Ishikawa (cell line): Measurements from ENCODE around the gene CD248.

Source experiments
- CEBPB ChIP-seq: IDR thresholded peaks from 2 replicates; pipeline ENCODE4 v1.6.1; 2012
- CREB1 ChIP-seq: IDR thresholded peaks from 2 replicates; pipeline ENCODE4 v1.6.1; 2012; ENCODE audit warnings: low read depth
- EGR1 ChIP-seq: IDR thresholded peaks from 2 replicates; pipeline ENCODE4 v1.6.1; 2012
- EP300 ChIP-seq: IDR thresholded peaks from 2 replicates; pipeline ENCODE4 v1.6.1; 2012; ENCODE audit warnings: borderline replicate concordance
- FOXM1 ChIP-seq: IDR thresholded peaks from 2 replicates; pipeline ENCODE4 v1.6.1; 2012; ENCODE audit warnings: low read depth, borderline replicate concordance
- NFIC ChIP-seq: IDR thresholded peaks from 2 replicates; pipeline ENCODE4 v1.6.1; 2012
- RAD21 ChIP-seq: IDR thresholded peaks from 2 replicates; pipeline ENCODE4 v1.6.1; 2012; ENCODE audit warnings: low read depth
- REST ChIP-seq: IDR thresholded peaks from 2 replicates; pipeline ENCODE4 v1.6.1; 2012; ENCODE audit warnings: low read depth, mild to moderate bottlenecking
- TAF1 ChIP-seq: IDR thresholded peaks from 2 replicates; pipeline ENCODE4 v1.6.1; 2012; ENCODE audit warnings: low read depth, mild to moderate bottlenecking
- TCF12 ChIP-seq: IDR thresholded peaks from 2 replicates; pipeline ENCODE4 v1.6.1; 2012; ENCODE audit warnings: low read depth
- TEAD4 ChIP-seq: IDR thresholded peaks from 2 replicates; pipeline ENCODE4 v1.6.1; 2012
- YY1 ChIP-seq: IDR thresholded peaks from 2 replicates; pipeline ENCODE4 v1.6.1; 2012; ENCODE audit warnings: low read depth
- ZBTB7A ChIP-seq: IDR thresholded peaks from 2 replicates; pipeline ENCODE4 v1.6.1; 2012; ENCODE audit warnings: low read depth
- TF ChIP-seq, protein P1 (sequence below): IDR thresholded peaks from 2 replicates; pipeline ENCODE4 v1.6.1; 2012
- TF ChIP-seq, protein P2 (sequence below): IDR thresholded peaks from 2 replicates; pipeline ENCODE4 v1.6.1; 2012

The CD248 gene

DNA sequence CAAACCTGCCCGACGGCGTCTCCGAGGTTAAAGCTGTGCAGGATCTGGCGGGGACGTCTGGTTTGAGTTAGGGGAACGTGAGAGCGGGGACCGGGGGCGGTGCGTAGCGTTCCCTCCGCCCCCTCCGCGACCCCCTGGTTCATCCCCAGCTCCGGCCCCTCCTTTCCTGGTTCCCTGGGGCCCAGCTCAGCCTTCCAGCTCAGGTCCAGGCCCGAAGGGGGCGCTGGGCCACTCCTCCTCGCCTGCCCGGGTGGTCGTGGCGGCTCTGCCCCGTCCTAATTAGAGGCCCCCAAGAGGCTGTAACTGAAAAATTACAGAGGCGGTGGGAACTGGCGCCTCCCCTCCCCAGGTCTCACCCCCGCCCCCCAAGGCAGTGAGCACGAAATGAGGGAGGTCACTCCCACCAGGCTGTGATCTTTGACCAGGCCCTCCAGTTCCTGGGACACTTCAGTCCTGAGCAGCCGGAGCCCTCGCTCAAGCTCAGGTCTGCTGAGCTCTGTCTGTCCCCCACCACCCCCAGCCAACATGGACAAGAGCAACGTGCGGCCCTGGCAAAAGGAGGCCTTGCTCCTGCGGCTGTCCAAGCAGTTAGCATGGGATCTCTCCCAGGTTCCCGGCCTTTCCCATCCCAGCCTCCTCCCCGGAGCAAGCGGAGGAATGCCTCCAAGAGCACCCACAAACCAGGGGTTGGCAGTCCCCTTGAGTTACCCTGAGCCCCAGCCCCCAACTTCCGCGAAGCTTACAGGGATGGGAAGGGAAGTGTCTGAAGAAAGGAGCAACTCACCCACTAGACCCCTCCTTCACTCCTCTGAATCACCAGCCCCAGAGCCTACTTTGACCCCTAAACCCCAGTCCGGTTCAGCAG, 3.3 kb downstream of the CD248 start:
- TF ChIP-seq TAF1 (no peak), EGR1 (no peak), RAD21 (no peak), CEBPB (no peak), CREB1 (no peak), EP300 (no peak), TEAD4 (no peak), REST (no peak), NFIC (no peak), YY1 (no peak), ZBTB7A (no peak), TCF12 (no peak), FOXM1 (no peak)
- TF ChIP-seq, protein P1, sequence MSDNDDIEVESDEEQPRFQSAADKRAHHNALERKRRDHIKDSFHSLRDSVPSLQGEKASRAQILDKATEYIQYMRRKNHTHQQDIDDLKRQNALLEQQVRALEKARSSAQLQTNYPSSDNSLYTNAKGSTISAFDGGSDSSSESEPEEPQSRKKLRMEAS, result no peak
- TF ChIP-seq, protein P2, sequence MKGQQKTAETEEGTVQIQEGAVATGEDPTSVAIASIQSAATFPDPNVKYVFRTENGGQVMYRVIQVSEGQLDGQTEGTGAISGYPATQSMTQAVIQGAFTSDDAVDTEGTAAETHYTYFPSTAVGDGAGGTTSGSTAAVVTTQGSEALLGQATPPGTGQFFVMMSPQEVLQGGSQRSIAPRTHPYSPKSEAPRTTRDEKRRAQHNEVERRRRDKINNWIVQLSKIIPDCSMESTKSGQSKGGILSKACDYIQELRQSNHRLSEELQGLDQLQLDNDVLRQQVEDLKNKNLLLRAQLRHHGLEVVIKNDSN, result no peak

- TF ChIP-seq TCF12, result 0 out of 2 replicates have a peak, but pooled peaks have one; percentile 7
- TF ChIP-seq, protein P1, result peak; percentile 79
- no peak for TF ChIP-seq EP300
- no peak for TF ChIP-seq EGR1
Measured at GRCh38 chr11:66312549-66313320, 4.1 kb downstream of the CD248 start.

GRCh38 chr11:66311965-66312548, 4.8 kb downstream of the CD248 start:
- TF ChIP-seq, protein P1, result peak; percentile 46; the same call in 1 of the 2 replicates
- TF ChIP-seq EGR1, result peak; percentile 50; the same call in 1 of the 2 replicates
- TF ChIP-seq RAD21, result peak; percentile 94
- TF ChIP-seq ZBTB7A, result no peak

- no peak for TF ChIP-seq TCF12
- no peak for TF ChIP-seq EP300
- no peak for TF ChIP-seq NFIC
- TF ChIP-seq REST, result no peak
- no peak for TF ChIP-seq EGR1
- no peak for TF ChIP-seq CEBPB
- TF ChIP-seq FOXM1, result no peak
- TF ChIP-seq CREB1, result no peak
- no peak for TF ChIP-seq YY1
- TF ChIP-seq TAF1, result no peak
- TF ChIP-seq, protein P1, result no peak; the same call in 1 of the 2 replicates
Measured at GRCh38 chr11:66311470-66311964, 5.3 kb downstream of the CD248 start.

DNA sequence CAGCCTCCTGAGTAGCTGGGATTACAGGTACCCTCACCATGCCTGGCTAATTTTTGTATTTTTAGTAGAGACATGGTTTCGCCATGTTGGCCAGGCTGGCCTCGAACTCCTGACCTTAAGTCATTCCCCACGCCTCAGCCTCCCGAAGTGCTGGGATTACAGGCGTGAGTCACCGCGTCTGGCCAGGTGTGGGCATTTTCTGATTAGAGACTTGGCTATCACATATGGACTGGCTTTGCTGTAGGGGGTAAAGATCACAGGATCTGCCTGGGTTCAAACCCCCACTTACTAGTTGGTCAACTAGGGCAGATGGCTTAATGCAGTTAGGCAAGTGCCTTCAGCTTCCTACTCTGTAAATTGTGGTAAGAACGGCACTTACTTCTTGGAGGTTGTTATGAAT, 6.5 kb downstream of the CD248 start:
- TF ChIP-seq TCF12 (no peak), YY1 (no peak), CREB1 (no peak), CEBPB (no peak), EP300 (no peak), REST (no peak)
